ENCODE measurements around the gene AIDA. TPM values are rescaled to one million over a fixed set of nuclear protein-coding genes. Genes with fewer than 3 reads are reported as not detected.

Gene AIDA
- total and polyA plus RNA-seq, 2 experiments from 2014 or later, result 51.1 to 103 TPM

DNA sequence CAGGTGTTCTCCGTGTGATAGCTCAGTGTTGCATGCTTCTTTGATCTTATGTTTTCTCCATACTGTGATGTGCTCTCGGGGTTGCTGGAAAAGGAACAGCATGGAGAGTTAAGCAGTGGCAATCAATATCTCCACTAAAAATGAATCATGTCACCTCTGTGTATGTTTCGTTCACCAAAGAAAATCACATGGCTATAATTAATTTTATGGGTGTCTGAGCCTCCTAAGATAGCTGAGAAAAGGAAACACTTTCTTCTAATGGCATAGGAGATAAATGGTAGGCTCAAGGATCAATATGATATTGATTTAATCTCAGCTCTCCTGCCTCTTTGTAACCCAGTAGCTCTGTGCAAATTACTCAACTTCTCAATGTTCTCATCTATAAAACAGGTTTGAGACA, 39.0 kb upstream of the AIDA start:
- Histone ChIP-seq H4K20me1 (replicated peaks; ENCODE audit: insufficient read depth) (no peaks in the 10 kb centered on the region), H3K9me2 (ENCODE audit: insufficient read depth) (0 out of 2 replicates have a peak, but pooled peaks cover 5% of the 10 kb centered on the region), H3K4me2 (no peak overlapping the region), H2AFZ (no peak overlapping the region), H3K36me3 (ENCODE audit: insufficient read depth) (no peaks in the 10 kb centered on the region), H3K27ac (ENCODE audit: low read depth) (no peak overlapping the region), H3K4me3 (no peak overlapping the region), H3K79me2 (replicated peaks; ENCODE audit: insufficient read depth) (no peaks in the 10 kb centered on the region), H3F3A (replicated peaks; ENCODE audit: low read depth) (no peaks in the 10 kb centered on the region), H3K4me1 (ENCODE audit: insufficient read depth) (no peaks in the 10 kb centered on the region), H3K27me3 (ENCODE audit: insufficient read depth) (no peaks in the 10 kb centered on the region)
- H3K36me3 Mint-ChIP-seq (ENCODE audit: low read depth), result no peaks in the 10 kb centered on the region
- TF ChIP-seq ZNF331 (CRISPR knock-in tag; IDR thresholded peaks at IDR 0.05; ENCODE audit: low read depth) (no peak), ETS1 (IDR thresholded peaks at IDR 0.05) (no peak), STAT1 (IDR thresholded peaks at IDR 0.05; ENCODE audit: unreplicated experiment) (no peak), NANOG (IDR thresholded peaks at IDR 0.05; ENCODE audit: borderline replicate concordance) (no peak), POLR2AphosphoS5 (IDR thresholded peaks at IDR 0.05; ENCODE audit: low read depth) (no peak), EZH2 (IDR thresholded peaks at IDR 0.05; ENCODE audit: low read depth, unreplicated experiment) (no peak), EZH2phosphoT487 (IDR thresholded peaks at IDR 0.05; ENCODE audit: unreplicated experiment) (no peak)
- TF ChIP-seq, protein P1, sequence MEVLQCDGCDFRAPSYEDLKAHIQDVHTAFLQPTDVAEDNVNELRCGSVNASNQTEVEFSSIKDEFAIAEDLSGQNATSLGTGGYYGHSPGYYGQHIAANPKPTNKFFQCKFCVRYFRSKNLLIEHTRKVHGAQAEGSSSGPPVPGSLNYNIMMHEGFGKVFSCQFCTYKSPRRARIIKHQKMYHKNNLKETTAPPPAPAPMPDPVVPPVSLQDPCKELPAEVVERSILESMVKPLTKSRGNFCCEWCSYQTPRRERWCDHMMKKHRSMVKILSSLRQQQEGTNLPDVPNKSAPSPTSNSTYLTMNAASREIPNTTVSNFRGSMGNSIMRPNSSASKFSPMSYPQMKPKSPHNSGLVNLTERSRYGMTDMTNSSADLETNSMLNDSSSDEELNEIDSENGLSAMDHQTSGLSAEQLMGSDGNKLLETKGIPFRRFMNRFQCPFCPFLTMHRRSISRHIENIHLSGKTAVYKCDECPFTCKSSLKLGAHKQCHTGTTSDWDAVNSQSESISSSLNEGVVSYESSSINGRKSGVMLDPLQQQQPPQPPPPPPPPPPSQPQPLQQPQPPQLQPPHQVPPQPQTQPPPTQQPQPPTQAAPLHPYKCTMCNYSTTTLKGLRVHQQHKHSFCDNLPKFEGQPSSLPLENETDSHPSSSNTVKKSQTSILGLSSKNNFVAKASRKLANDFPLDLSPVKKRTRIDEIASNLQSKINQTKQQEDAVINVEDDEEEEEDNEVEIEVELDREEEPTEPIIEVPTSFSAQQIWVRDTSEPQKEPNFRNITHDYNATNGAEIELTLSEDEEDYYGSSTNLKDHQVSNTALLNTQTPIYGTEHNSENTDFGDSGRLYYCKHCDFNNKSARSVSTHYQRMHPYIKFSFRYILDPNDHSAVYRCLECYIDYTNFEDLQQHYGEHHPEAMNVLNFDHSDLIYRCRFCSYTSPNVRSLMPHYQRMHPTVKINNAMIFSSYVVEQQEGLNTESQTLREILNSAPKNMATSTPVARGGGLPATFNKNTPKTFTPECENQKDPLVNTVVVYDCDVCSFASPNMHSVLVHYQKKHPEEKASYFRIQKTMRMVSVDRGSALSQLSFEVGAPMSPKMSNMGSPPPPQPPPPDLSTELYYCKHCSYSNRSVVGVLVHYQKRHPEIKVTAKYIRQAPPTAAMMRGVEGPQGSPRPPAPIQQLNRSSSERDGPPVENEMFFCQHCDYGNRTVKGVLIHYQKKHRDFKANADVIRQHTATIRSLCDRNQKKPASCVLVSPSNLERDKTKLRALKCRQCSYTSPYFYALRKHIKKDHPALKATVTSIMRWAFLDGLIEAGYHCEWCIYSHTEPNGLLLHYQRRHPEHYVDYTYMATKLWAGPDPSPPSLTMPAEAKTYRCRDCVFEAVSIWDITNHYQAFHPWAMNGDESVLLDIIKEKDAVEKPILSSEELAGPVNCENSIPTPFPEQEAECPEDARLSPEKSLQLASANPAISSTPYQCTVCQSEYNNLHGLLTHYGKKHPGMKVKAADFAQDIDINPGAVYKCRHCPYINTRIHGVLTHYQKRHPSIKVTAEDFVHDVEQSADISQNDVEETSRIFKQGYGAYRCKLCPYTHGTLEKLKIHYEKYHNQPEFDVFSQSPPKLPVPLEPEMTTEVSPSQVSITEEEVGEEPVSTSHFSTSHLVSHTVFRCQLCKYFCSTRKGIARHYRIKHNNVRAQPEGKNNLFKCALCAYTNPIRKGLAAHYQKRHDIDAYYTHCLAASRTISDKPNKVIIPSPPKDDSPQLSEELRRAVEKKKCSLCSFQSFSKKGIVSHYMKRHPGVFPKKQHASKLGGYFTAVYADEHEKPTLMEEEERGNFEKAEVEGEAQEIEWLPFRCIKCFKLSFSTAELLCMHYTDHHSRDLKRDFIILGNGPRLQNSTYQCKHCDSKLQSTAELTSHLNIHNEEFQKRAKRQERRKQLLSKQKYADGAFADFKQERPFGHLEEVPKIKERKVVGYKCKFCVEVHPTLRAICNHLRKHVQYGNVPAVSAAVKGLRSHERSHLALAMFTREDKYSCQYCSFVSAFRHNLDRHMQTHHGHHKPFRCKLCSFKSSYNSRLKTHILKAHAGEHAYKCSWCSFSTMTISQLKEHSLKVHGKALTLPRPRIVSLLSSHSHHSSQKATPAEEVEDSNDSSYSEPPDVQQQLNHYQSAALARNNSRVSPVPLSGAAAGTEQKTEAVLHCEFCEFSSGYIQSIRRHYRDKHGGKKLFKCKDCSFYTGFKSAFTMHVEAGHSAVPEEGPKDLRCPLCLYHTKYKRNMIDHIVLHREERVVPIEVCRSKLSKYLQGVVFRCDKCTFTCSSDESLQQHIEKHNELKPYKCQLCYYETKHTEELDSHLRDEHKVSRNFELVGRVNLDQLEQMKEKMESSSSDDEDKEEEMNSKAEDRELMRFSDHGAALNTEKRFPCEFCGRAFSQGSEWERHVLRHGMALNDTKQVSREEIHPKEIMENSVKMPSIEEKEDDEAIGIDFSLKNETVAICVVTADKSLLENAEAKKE (CRISPR knock-in tag; IDR thresholded peaks at IDR 0.05), result no peak
- TF ChIP-seq, protein P2, sequence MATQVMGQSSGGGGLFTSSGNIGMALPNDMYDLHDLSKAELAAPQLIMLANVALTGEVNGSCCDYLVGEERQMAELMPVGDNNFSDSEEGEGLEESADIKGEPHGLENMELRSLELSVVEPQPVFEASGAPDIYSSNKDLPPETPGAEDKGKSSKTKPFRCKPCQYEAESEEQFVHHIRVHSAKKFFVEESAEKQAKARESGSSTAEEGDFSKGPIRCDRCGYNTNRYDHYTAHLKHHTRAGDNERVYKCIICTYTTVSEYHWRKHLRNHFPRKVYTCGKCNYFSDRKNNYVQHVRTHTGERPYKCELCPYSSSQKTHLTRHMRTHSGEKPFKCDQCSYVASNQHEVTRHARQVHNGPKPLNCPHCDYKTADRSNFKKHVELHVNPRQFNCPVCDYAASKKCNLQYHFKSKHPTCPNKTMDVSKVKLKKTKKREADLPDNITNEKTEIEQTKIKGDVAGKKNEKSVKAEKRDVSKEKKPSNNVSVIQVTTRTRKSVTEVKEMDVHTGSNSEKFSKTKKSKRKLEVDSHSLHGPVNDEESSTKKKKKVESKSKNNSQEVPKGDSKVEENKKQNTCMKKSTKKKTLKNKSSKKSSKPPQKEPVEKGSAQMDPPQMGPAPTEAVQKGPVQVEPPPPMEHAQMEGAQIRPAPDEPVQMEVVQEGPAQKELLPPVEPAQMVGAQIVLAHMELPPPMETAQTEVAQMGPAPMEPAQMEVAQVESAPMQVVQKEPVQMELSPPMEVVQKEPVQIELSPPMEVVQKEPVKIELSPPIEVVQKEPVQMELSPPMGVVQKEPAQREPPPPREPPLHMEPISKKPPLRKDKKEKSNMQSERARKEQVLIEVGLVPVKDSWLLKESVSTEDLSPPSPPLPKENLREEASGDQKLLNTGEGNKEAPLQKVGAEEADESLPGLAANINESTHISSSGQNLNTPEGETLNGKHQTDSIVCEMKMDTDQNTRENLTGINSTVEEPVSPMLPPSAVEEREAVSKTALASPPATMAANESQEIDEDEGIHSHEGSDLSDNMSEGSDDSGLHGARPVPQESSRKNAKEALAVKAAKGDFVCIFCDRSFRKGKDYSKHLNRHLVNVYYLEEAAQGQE (IDR thresholded peaks at IDR 0.05; ENCODE audit: unreplicated experiment), result no peak
- no peaks in the 10 kb centered on the region for H3K4me1 Mint-ChIP-seq
- H3K9me3 Mint-ChIP-seq, result no peaks in the 10 kb centered on the region
- DNase-seq (ENCODE audit: low spot score) (no peak), ATAC-seq (no peak)
- no peak overlapping the region for H3K4me3 Mint-ChIP-seq
- peaks cover 4% of the 10 kb centered on the region for H3K27me3 Mint-ChIP-seq (ENCODE audit: insufficient read depth, low read depth, poor library complexity)
- no peak overlapping the region for H3K27ac Mint-ChIP-seq

Data from GM23338 (cell line).